ENCODE data around the gene LRRC27. TPM values are rescaled to one million over a fixed set of nuclear protein-coding genes. Genes with fewer than 3 reads are reported as not detected.
A peak's percentile ranks its signal among the peaks of the same experiment; 100 is the strongest.

The LRRC27 gene
- polyA plus RNA-seq, 2 of the 4 experiments (the other 2 are of a cell fraction) = 6.5 to 6.9 TPM

DNA sequence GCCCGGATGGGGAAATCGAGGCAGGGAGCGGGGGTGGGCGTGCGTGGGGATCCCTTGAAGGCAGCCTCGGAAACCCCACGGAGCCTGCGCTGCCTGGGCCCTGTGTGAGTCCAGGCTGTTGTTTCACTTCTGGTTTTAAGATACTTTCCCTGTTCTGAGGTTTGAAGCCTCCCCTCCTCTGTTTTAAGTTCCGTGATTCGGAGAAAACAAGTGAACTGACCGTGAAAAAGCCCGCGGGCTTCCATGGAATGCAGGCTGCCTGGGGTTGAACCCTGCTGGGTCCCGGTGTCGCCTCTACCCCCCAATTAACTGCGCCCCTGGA is 401 bp downstream of the LRRC27 start:
- peak in 1 of 2 experiments; percentile 16; a peak in 3 of 6 replicates for ATAC-seq
- H3K27ac ChIP-seq = peak overlapping the region; percentile 89 to 91
- peaks cover 24% of the 10 kb centered on the region for H3K4me1 ChIP-seq
- ChIA-PET POLR2A (interaction anchor here (0.8 kb wide), 1 partner anchor 25 kb away, joined by 4 read pairs; the partner anchor contains the start of gene STK32C), CTCF (no interaction called here)
- peak overlapping the region; percentile 91 for H3K4me2 ChIP-seq
- no peak for FAIRE-seq
- no peaks in the 10 kb centered on the region for H3K9me3 ChIP-seq
- H3K4me3 ChIP-seq = peak overlapping the region; percentile 59
- WGBS (ENCODE audit: missing lambda C conversion rate) = 10% methylated on average over 13 of the region's 16 CpGs
- DNase-seq (ENCODE audit: low read depth in 1 of 2, low spot score in 1 of 2) = peak in 1 of 2 experiments; percentile 25
- TF ChIP-seq JUN (IDR thresholded peaks at IDR 0.05) = no peak
- TF ChIP-seq, protein P1, sequence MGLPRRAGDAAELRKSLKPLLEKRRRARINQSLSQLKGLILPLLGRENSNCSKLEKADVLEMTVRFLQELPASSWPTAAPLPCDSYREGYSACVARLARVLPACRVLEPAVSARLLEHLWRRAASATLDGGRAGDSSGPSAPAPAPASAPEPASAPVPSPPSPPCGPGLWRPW (IDR thresholded peaks at IDR 0.05) = no peak
- no peak for TF ChIP-seq GATA3 (IDR thresholded peaks at IDR 0.05; ENCODE audit: borderline replicate concordance)
- no peak for TF ChIP-seq MYC (IDR thresholded peaks at IDR 0.05; ENCODE audit: borderline replicate concordance, low read length)
- TF ChIP-seq RCOR1 (IDR thresholded peaks at IDR 0.05; ENCODE audit: low read depth, low read length) = no peak
- TF ChIP-seq, protein P2, sequence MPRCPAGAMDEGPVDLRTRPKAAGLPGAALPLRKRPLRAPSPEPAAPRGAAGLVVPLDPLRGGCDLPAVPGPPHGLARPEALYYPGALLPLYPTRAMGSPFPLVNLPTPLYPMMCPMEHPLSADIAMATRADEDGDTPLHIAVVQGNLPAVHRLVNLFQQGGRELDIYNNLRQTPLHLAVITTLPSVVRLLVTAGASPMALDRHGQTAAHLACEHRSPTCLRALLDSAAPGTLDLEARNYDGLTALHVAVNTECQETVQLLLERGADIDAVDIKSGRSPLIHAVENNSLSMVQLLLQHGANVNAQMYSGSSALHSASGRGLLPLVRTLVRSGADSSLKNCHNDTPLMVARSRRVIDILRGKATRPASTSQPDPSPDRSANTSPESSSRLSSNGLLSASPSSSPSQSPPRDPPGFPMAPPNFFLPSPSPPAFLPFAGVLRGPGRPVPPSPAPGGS (IDR thresholded peaks at IDR 0.05) = no peak
- TF ChIP-seq TP53 (CRISPR knock-in tag; IDR thresholded peaks at IDR 0.05) = no peak
- no peak for TF ChIP-seq CBX2 (IDR thresholded peaks at IDR 0.05; ENCODE audit: borderline replicate concordance, low read depth)
- no peak for TF ChIP-seq RFX5 (IDR thresholded peaks at IDR 0.05)
- no peak for TF ChIP-seq RARB (CRISPR knock-in tag; IDR thresholded peaks at IDR 0.05)
- TF ChIP-seq BHLHE40 (IDR thresholded peaks at IDR 0.05; ENCODE audit: low read depth, low read length) = no peak
- TF ChIP-seq, protein P3, sequence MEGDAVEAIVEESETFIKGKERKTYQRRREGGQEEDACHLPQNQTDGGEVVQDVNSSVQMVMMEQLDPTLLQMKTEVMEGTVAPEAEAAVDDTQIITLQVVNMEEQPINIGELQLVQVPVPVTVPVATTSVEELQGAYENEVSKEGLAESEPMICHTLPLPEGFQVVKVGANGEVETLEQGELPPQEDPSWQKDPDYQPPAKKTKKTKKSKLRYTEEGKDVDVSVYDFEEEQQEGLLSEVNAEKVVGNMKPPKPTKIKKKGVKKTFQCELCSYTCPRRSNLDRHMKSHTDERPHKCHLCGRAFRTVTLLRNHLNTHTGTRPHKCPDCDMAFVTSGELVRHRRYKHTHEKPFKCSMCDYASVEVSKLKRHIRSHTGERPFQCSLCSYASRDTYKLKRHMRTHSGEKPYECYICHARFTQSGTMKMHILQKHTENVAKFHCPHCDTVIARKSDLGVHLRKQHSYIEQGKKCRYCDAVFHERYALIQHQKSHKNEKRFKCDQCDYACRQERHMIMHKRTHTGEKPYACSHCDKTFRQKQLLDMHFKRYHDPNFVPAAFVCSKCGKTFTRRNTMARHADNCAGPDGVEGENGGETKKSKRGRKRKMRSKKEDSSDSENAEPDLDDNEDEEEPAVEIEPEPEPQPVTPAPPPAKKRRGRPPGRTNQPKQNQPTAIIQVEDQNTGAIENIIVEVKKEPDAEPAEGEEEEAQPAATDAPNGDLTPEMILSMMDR (IDR thresholded peaks at IDR 0.05) = no peak
- no peak for TF ChIP-seq SREBF2 (IDR thresholded peaks at IDR 0.05)
- no peak for TF ChIP-seq ZC3H11A (IDR thresholded peaks at IDR 0.05)
- no peak for TF ChIP-seq RNF2 (IDR thresholded peaks at IDR 0.05; ENCODE audit: borderline replicate concordance, low read depth)
- TF ChIP-seq FOXS1 (CRISPR knock-in tag; IDR thresholded peaks at IDR 0.05) = no peak
- no peak for TF ChIP-seq TFCP2L1 (CRISPR knock-in tag; IDR thresholded peaks at IDR 0.05)
- TF ChIP-seq ZSCAN20 (CRISPR knock-in tag; IDR thresholded peaks at IDR 0.05) = no peak

DNA sequence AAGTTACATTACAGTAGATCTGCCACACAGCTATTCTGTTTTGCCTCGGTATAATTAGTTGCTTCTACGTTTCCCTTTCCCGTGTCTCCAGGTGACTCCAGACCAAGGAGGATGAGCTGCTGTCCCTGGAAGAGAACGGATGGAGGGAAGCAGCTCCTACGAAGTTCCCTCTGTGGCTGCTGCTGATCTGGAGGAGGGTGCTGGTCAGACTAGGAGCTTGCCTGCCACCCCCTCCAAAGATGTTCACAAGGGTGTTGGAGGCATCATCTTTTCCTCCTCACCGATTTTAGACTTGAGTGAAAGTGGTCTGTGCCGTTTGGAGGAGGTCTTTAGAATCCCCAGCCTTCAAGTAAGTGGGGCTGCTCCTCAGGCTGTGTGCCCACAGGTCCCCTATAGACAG is 1.4 kb downstream of the LRRC27 start:
- no peak for ATAC-seq
- no peak overlapping the region for H3K4me3 ChIP-seq
- DNase-seq (ENCODE audit: low read depth in 1 of 2, low spot score in 1 of 2) = no peak
- H3K4me1 ChIP-seq = peaks cover 16% of the 10 kb centered on the region
- POLR2A ChIA-PET = interaction anchor here (0.6 kb wide), 1 partner anchor 25 kb away, joined by 4 read pairs; the partner anchor contains the start of gene STK32C
- 88% methylated on average over 7 of the region's 7 CpGs for WGBS (ENCODE audit: missing lambda C conversion rate)
- CTCF ChIA-PET = no interaction called here
- no peaks in the 10 kb centered on the region for H3K9me3 ChIP-seq
- H3K27ac ChIP-seq = no peak overlapping the region
- TF ChIP-seq RNF2 (IDR thresholded peaks at IDR 0.05; ENCODE audit: borderline replicate concordance, low read depth) = no peak
- no peak for TF ChIP-seq HOXB13 (CRISPR knock-in tag; IDR thresholded peaks at IDR 0.05; ENCODE audit: low read depth)
- H3K4me2 ChIP-seq = peak overlapping the region; percentile 91; the same call in 2 of the 3 replicates
- FAIRE-seq = no peak

DNA sequence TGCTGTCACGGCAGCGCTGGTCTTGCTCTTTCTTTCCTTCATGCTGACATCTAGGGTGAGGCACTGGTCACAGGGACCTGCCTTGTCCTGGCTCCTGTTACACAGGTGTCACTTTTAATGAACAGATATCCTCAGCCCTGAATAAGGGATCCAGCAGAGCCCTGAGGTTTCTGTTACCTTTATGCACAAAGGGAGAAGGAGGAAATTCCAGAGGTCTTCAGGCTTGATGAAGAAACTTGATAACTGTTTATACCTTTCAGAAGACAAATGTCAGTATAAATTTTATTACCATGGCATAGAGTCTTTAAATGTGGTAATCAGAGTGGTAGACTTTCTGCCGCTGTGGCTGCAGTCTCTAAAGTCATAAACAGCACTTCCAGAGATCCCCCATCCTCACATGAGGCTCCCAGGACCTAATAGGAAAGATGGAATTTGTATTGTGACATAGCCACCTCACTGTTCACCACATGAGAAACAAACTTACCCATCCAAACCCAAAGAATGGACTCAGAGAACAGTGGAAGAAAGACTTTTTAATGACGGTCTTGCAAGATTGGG is 2.7 kb downstream of the LRRC27 start:
- CTCF ChIA-PET = no interaction called here
- Histone ChIP-seq H3K4me2 (no peak overlapping the region), H3K27ac (no peak overlapping the region), H3K4me3 (no peak overlapping the region), H3K4me1 (peaks cover 6% of the 10 kb centered on the region), H3K9me3 (no peaks in the 10 kb centered on the region)
- ATAC-seq (no peak), FAIRE-seq (no peak), DNase-seq (ENCODE audit: low read depth in 1 of 2, low spot score in 1 of 2) (no peak)
- TF ChIP-seq, protein P4, sequence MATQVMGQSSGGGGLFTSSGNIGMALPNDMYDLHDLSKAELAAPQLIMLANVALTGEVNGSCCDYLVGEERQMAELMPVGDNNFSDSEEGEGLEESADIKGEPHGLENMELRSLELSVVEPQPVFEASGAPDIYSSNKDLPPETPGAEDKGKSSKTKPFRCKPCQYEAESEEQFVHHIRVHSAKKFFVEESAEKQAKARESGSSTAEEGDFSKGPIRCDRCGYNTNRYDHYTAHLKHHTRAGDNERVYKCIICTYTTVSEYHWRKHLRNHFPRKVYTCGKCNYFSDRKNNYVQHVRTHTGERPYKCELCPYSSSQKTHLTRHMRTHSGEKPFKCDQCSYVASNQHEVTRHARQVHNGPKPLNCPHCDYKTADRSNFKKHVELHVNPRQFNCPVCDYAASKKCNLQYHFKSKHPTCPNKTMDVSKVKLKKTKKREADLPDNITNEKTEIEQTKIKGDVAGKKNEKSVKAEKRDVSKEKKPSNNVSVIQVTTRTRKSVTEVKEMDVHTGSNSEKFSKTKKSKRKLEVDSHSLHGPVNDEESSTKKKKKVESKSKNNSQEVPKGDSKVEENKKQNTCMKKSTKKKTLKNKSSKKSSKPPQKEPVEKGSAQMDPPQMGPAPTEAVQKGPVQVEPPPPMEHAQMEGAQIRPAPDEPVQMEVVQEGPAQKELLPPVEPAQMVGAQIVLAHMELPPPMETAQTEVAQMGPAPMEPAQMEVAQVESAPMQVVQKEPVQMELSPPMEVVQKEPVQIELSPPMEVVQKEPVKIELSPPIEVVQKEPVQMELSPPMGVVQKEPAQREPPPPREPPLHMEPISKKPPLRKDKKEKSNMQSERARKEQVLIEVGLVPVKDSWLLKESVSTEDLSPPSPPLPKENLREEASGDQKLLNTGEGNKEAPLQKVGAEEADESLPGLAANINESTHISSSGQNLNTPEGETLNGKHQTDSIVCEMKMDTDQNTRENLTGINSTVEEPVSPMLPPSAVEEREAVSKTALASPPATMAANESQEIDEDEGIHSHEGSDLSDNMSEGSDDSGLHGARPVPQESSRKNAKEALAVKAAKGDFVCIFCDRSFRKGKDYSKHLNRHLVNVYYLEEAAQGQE (IDR thresholded peaks at IDR 0.05) = no peak
- TF ChIP-seq ESRRA (IDR thresholded peaks at IDR 0.05; ENCODE audit: borderline replicate concordance, low read length) (no peak), RFX5 (IDR thresholded peaks at IDR 0.05) (no peak), POLR2A (IDR thresholded peaks at IDR 0.05; ENCODE audit: low read length) (no peak), RAD21 (conservative IDR thresholded peaks at IDR 0.05 in 1 of 2, IDR thresholded peaks at IDR 0.05 in 1 of 2) (no peak), EHMT2 (IDR thresholded peaks at IDR 0.05; ENCODE audit: low read depth) (no peak)
- 91% methylated on average over 4 of the region's 4 CpGs for WGBS (ENCODE audit: missing lambda C conversion rate)
- POLR2A ChIA-PET = no interaction called here
